GM10266 (cell line): ENCODE data around the gene LHPP.

ENCODE experiments used
- DNase-seq: peaks from one replicate; pipeline ENCODE4 v3.0.0; 2012; ENCODE audit errors: extremely low spot score
- TF ChIP-seq, protein P1 (sequence below): IDR thresholded peaks from 2 replicates; pipeline ENCODE4 v1.5.1; 2012; ENCODE audit warnings: mild to moderate bottlenecking, low read depth; ENCODE audit not compliant: control insufficient read depth, insufficient read depth; ENCODE audit errors: missing control alignments

LHPP gene

DNA sequence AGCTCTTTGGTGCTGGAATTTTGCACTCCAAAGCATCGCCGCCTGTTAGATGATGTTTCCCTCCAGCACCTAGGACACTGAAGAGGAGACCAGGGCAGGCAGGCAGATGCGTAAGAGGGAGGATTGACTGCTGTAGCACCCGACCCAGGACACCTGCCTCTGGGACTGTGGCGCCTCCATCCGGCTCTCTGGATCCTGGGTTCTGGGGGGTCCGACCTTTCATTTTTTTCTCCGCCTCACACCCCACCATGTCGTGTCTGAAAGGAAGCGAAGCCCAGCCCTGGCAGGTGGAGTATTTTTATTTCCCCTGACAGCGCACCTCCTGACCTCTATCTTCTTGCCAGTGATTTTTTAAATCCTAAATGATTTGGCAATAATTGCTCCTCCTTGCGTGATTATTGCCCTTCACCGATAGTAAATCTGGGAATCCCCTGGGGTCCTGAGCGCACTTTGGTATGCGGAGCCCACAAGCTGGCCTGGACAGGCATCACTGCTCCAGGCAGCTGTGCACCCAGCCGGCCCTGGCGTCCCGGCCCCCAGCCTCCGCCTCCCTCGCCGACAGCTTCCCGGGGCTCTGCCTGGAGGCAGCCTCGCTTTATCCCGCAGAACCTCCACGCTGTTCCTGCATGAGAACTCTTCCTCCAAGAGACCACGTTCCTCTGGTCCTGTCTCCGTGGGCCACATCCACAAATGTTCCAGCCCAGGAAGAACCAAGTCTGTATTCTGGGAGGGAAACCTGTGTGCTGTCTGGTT, 48.4 kb downstream of the LHPP start:
- no peak for DNase-seq
- TF ChIP-seq, protein P1, sequence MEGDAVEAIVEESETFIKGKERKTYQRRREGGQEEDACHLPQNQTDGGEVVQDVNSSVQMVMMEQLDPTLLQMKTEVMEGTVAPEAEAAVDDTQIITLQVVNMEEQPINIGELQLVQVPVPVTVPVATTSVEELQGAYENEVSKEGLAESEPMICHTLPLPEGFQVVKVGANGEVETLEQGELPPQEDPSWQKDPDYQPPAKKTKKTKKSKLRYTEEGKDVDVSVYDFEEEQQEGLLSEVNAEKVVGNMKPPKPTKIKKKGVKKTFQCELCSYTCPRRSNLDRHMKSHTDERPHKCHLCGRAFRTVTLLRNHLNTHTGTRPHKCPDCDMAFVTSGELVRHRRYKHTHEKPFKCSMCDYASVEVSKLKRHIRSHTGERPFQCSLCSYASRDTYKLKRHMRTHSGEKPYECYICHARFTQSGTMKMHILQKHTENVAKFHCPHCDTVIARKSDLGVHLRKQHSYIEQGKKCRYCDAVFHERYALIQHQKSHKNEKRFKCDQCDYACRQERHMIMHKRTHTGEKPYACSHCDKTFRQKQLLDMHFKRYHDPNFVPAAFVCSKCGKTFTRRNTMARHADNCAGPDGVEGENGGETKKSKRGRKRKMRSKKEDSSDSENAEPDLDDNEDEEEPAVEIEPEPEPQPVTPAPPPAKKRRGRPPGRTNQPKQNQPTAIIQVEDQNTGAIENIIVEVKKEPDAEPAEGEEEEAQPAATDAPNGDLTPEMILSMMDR = no peak

DNA sequence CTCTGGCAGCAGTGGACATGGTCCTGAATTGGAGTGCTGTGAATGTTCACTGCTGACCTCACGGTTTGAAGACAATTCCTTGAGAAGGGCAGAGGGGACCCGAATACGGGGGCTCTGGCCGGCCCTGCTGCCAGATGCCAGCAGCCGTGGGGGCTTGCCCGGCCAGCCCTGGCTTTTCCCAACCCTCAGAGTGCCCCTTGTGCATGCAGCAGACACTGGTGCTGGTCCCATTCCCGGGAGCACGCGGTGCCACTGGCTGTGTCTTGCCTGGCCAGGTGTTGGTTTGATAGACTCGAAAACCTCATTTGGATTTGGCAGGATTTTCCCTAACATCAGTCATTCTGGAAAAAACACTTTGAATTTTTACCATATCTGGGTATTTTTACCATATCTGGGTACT, 49.1 kb downstream of the LHPP start:
- no peak for DNase-seq
- TF ChIP-seq, protein P1 = no peak

DNA sequence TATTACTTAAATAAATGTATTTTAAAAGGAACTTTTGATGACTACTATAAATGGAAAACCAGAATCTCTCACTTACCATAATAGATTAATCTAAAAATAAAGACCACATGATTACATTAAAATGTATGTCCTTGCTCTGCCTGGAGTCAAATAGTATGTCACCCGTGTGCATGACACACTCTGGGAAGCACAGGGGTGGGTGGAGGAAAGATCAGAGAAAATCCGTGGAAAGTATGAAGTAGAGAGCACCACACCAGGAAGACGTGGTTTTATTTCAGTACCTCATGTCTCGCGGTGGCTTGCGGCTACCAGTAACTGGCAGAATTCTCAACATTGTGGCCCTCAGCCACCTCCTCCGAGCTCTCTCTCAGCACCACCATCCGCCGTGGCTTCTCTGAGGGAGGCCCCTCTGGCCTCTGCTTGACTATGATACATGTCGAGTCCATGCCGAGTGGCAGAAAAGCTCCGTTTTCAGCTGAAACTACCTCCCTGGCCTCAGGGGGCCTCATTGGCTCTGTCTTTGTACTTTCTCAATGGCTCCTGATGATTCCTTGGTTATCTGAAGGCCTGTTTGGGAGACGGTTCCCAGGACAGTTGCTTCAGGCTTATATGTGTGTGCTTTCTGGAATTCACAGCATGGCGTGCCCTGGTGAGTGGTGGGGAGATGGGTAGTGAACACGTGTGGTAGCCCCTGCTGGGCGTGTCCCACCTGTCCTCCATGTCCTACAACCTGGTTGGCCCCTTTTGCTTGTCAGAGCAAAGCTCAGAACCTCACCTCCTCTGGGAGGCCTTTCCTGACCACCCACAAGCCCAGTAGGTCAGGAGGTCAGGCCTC, 49.8 kb downstream of the LHPP start:
- no peak for DNase-seq
- TF ChIP-seq, protein P1 = no peak

DNA sequence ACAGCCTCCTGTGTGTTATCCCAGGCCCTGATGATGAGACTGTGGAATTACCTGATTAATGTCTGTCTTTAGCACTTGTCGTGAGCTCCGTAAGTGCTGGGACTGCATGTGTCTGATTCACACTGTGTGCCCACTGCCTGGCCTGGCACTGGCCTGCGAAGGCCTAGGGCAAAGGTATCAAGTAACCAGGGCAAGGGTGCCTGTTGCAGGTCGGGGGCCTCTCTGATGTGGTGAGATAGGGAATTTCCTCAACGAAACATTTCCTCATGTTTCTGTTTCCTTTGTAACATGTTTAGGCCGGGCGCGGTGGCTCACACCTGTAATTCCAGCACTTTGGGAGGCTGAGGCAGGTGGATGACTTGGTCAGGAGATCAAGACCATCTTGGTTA, 50.4 kb downstream of the LHPP start:
- DNase-seq = no peak
- TF ChIP-seq, protein P1 = no peak

DNA sequence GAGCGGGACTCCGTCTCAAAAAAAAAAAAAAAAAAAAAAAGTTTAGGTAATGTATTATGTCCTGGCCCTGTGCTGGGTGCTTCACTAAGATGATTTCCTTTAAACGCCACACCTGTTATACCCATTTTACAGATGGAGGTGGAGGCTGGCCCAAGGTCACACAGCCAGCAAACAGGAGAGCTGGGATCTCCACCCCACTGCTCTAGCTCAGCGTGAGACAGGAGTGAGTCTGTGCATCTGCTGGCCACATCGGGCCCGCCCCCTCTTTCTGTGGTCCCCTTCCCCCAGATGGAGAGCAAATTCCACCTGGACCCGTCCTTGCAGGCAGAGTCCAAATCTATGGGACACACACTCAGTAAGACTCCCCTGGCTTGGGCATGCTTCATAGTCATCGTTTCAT, 51.0 kb downstream of the LHPP start:
- no peak for DNase-seq
- TF ChIP-seq, protein P1 = no peak

DNA sequence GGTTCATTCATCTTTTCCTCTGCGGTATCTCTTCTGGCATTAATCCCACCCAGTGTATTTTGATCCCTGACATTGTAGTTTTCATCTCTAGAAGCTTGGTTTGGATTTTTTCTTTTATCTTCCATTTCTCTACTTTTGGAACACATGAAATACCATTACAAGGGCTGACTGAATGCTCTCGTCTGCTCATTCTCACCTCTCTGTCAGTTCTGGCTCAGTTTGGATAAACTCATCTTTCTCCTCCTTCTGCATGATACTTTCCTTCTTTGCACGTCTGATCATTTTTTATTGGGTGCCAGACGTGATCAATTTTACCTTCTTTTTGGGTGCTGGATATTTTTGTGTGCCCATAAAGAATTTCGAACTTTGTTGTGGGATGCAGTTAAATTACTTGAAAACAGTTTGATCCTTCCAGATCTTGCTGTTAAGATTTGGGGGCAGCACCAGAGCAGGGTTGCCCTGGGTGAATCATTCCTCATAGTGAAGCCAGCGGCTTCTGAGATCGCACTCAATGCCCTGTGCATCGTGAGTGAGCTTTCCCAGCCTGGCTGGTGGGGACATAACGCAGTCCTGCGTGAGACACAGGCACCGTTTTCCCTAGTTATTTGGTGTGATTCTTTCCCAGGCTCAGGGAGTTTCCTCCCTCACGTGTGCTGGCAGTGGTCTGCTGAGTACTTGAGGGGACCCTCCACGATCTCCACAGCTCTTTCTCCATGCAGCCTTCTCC, 53.8 kb downstream of the LHPP start:
- no peak for DNase-seq
- TF ChIP-seq, protein P1 = no peak
